Fibroblast of lung (primary cell): Measurements from ENCODE around the gene NPHP4.

Experiments
- CTCF ChIP-seq, 2 donors: IDR thresholded peaks in 1 of 2; conservative IDR thresholded peaks in 1 of 2; 1 replicate in 1 of 2; 2 replicates in 1 of 2; pipeline ENCODE4 v1.5.1; 2011 to 2012; ENCODE audit warnings: low read length in 2 of 2, control low read depth in 1 of 2, inconsistent platforms in 1 of 2, low read depth in 1 of 2, mild to moderate bottlenecking in 1 of 2
- EZH2 ChIP-seq: IDR thresholded peaks from 2 replicates; pipeline ENCODE4 v1.5.1; 2012; ENCODE audit warnings: low read length, control low read depth, mild to moderate bottlenecking; ENCODE audit errors: missing control alignments

- TF ChIP-seq CTCF (conservative IDR thresholded peaks at IDR 0.05 in 1 of 2, IDR thresholded peaks at IDR 0.05 in 1 of 2; ENCODE audit: low read depth in 1 of 2, low read length in 2 of 2), result no peak
- no peak for TF ChIP-seq EZH2
These were observed 117.7 kb downstream of the NPHP4 start for GRCh38 chr1:5874416-5875110.
